Mesothelial cell of epicardium (in vitro differentiated cells): ENCODE measurements around the gene EPB41L3. TPM values are rescaled to one million over a fixed set of nuclear protein-coding genes. Genes with fewer than 3 reads are reported as not detected.

ENCODE experiments used
- DNase-seq, 2 experiments: peaks; one replicate each; pipeline ENCODE4 v3.0.0; 2021; ENCODE audit warnings: low spot score in 2 of 2; ENCODE audit not compliant: unreplicated experiment in 2 of 2
- H3K27ac Mint-ChIP-seq: 2 replicates; pipeline ENCODE4 v1.8.0; 2021; ENCODE audit warnings: mixed read lengths
- H3K27me3 Mint-ChIP-seq: 2 replicates; pipeline ENCODE4 v1.8.0; 2021; ENCODE audit warnings: low read depth, mixed read lengths
- H3K36me3 Mint-ChIP-seq: 2 replicates; pipeline ENCODE4 v1.8.0; 2021; ENCODE audit warnings: mixed read lengths
- H3K4me1 Mint-ChIP-seq: 2 replicates; pipeline ENCODE4 v1.8.0; 2021; ENCODE audit warnings: mixed read lengths
- H3K4me3 Mint-ChIP-seq: 2 replicates; pipeline ENCODE4 v1.8.0; 2021; ENCODE audit warnings: mild to moderate bottlenecking, moderate library complexity, mixed read lengths
- H3K9me3 Mint-ChIP-seq: 2 replicates; pipeline ENCODE4 v1.8.0; 2021; ENCODE audit warnings: mixed read lengths
- total RNA-seq: library from RNA; stranded (reverse); gene quantifications from 3 replicates; pipeline ENCODE4 v1.2.1, GENCODE V29; 2021
- TF ChIP-seq, protein P1 (sequence below): fragments of 200-600 bp; sonication (generic); IDR thresholded peaks from one replicate; pipeline ENCODE4 v1.5.0; 2021; ENCODE audit warnings: antibody characterized with exemption; ENCODE audit not compliant: unreplicated experiment

Gene EPB41L3
- total RNA-seq, 1 donor from 2014 or later, result 61.9 TPM

DNA sequence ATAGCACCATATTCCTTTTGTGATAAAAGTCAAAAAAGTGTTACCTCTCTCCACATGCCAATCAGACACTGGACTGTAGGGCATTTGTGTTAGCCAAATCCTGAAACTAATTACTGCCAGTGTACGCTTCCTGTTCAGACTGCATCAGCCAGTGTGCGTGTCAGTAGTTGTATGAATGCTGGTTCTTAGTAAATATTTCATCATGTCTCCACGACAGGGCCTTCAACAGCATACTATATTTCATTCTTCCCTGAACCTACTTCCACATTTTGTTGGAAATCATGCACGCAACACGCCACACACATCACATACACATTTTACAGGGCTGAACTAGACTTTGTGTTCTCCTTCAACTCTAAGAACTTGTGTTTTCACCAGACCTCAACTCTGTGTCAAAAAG lies 77.5 kb downstream of the EPB41L3 start:
- Mint-ChIP-seq H3K9me3 (no peaks in the 10 kb centered on the region), H3K27me3 (no peaks in the 10 kb centered on the region), H3K4me1 (peaks cover 33% of the 10 kb centered on the region), H3K4me3 (no peak overlapping the region), H3K27ac (no peak overlapping the region), H3K36me3 (no peaks in the 10 kb centered on the region)
- DNase-seq, result no peak
- TF ChIP-seq, protein P1, sequence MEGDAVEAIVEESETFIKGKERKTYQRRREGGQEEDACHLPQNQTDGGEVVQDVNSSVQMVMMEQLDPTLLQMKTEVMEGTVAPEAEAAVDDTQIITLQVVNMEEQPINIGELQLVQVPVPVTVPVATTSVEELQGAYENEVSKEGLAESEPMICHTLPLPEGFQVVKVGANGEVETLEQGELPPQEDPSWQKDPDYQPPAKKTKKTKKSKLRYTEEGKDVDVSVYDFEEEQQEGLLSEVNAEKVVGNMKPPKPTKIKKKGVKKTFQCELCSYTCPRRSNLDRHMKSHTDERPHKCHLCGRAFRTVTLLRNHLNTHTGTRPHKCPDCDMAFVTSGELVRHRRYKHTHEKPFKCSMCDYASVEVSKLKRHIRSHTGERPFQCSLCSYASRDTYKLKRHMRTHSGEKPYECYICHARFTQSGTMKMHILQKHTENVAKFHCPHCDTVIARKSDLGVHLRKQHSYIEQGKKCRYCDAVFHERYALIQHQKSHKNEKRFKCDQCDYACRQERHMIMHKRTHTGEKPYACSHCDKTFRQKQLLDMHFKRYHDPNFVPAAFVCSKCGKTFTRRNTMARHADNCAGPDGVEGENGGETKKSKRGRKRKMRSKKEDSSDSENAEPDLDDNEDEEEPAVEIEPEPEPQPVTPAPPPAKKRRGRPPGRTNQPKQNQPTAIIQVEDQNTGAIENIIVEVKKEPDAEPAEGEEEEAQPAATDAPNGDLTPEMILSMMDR, result no peak

DNA sequence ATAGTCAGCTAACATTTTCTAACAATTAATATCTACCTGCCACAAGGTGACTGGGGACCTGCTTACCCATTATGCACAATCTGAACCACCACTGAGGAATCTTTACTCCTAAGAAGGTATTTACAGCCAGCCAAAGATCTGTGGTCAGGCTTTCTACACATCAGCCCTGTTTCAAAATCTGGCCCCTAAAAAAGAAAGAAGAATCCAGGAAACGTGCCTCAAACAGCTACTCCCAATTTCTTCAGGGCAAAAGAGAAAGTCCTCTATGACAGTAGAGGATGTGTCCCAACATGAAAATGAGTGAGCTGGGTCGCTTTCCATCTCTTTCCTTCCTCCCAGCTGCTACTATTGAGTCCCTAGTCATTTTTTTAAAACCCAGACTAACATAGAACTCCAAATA lies 79.5 kb downstream of the EPB41L3 start:
- no peak overlapping the region for H3K27ac Mint-ChIP-seq
- no peak overlapping the region for H3K4me3 Mint-ChIP-seq
- H3K4me1 Mint-ChIP-seq, result peaks cover 43% of the 10 kb centered on the region
- no peaks in the 10 kb centered on the region for H3K27me3 Mint-ChIP-seq
- H3K9me3 Mint-ChIP-seq, result no peaks in the 10 kb centered on the region
- no peaks in the 10 kb centered on the region for H3K36me3 Mint-ChIP-seq
- TF ChIP-seq, protein P1, result no peak
- no peak for DNase-seq

DNA sequence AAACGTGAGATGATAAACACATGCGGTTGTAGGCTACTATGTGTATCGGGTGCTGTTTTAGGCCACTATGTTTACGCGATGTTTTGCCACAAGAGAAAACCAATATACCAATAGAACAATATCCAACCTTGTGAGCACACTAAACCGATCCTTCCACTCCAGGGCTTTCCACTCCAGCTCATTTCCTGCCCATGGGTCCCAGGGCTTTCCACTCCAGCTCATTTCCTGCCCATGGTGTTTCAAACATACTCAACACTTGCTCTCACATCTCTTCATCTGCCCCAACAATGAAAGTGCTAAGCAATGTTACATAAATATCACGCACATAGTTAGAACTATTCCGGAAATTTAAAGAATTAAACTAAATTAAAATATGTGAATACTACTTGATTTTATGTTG lies 80.0 kb downstream of the EPB41L3 start:
- TF ChIP-seq, protein P1, result no peak
- Mint-ChIP-seq H3K27me3 (no peaks in the 10 kb centered on the region), H3K9me3 (no peaks in the 10 kb centered on the region), H3K36me3 (no peaks in the 10 kb centered on the region), H3K27ac (peak overlapping the region; percentile 43), H3K4me3 (no peak overlapping the region), H3K4me1 (peaks cover 43% of the 10 kb centered on the region)
- DNase-seq, result no peak

DNA sequence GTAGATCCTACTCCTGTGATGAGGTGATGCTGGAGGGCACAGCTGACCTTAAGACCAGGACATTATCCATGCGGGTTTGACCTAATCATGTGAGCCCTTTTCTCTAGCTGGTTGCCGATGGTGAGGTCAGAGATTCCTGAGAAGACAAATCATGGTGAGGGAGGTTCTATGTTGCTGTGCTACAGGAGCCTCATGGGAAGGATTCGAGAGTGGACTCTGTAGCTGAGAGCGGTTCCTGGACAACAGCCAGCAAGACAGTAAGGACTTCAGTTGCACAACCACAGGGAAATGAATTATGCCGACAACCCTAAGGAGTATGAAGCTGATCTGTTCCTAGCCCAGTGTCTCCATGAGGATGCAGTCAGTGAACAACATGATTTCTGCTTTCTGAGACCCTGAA lies 80.4 kb downstream of the EPB41L3 start:
- Mint-ChIP-seq H3K36me3 (no peaks in the 10 kb centered on the region), H3K4me1 (peaks cover 46% of the 10 kb centered on the region), H3K27me3 (no peaks in the 10 kb centered on the region), H3K4me3 (no peak overlapping the region), H3K27ac (peak overlapping the region; percentile 51), H3K9me3 (no peaks in the 10 kb centered on the region)
- TF ChIP-seq, protein P1, result no peak
- no peak for DNase-seq

DNA sequence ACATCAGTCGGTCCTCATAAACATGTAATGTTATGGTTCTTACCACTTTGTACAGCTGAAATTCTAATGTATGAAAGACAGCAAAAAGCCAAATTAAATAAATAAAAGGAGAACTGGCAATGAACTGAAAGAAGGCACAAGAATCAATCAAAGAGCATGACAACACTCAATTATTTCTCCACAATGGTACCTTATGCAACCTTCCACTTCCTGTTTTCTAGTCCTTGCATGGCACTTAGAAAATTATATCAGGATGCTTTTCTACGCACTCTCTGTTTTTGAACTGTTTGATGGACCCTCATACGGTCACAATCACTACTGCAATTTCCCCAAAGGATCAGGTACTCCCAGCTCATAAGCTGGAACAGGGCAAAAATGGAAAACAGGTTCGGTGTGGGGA lies 81.6 kb downstream of the EPB41L3 start:
- TF ChIP-seq, protein P1, result no peak
- no peak overlapping the region for H3K4me3 Mint-ChIP-seq
- H3K27ac Mint-ChIP-seq, result no peak overlapping the region
- H3K9me3 Mint-ChIP-seq, result no peaks in the 10 kb centered on the region
- no peaks in the 10 kb centered on the region for H3K36me3 Mint-ChIP-seq
- H3K4me1 Mint-ChIP-seq, result peaks cover 58% of the 10 kb centered on the region
- H3K27me3 Mint-ChIP-seq, result no peaks in the 10 kb centered on the region
- no peak for DNase-seq

GRCh38 chr18:5461041-5461440 lies 82.8 kb downstream of the EPB41L3 start:
- H3K27me3 Mint-ChIP-seq, result no peaks in the 10 kb centered on the region
- TF ChIP-seq, protein P1, result no peak
- H3K27ac Mint-ChIP-seq, result peak overlapping the region; percentile 60
- H3K4me1 Mint-ChIP-seq, result peaks cover 67% of the 10 kb centered on the region
- H3K4me3 Mint-ChIP-seq, result no peak overlapping the region
- DNase-seq, result no peak
- H3K36me3 Mint-ChIP-seq, result no peaks in the 10 kb centered on the region
- H3K9me3 Mint-ChIP-seq, result no peaks in the 10 kb centered on the region
